ENCODE data around the gene RAI14.

Gene RAI14

GRCh38 chr5:34706084-34706483 is 50.0 kb downstream of the RAI14 start:
- H2AFZ ChIP-seq (ENCODE audit: low read depth, low read length): no peak overlapping the region
- no peak overlapping the region for H3K27ac ChIP-seq (ENCODE audit: low read length)
- no peak overlapping the region for H3K4me3 ChIP-seq (ENCODE audit: low read length)
- TF ChIP-seq EZH2phosphoT487 (IDR thresholded peaks at IDR 0.05; ENCODE audit: low read depth): no peak
- no peak for TF ChIP-seq CTCF (IDR thresholded peaks at IDR 0.05; ENCODE audit: low read depth, low read length)
- H3K9me3 ChIP-seq (ENCODE audit: insufficient read depth, low read length): no peaks in the 10 kb centered on the region
- no peaks in the 10 kb centered on the region for H3K27me3 ChIP-seq (ENCODE audit: low read depth, low read length)
- H3K9ac ChIP-seq (ENCODE audit: low read length): no peak overlapping the region
- no peak overlapping the region for H3K4me2 ChIP-seq (ENCODE audit: low read length)
- H4K20me1 ChIP-seq (ENCODE audit: insufficient read depth, low read length): no peaks in the 10 kb centered on the region; the same call in 1 of the 2 replicates
- H3K79me2 ChIP-seq (ENCODE audit: low read length): peaks cover 9% of the 10 kb centered on the region; the same call in 1 of the 2 replicates
- peaks cover 5% of the 10 kb centered on the region for H3K36me3 ChIP-seq (replicated peaks; ENCODE audit: low read depth, low read length)
- H3K4me1 ChIP-seq (ENCODE audit: low read length): peaks cover 40% of the 10 kb centered on the region

- Histone ChIP-seq H3K36me3 (replicated peaks; ENCODE audit: low read depth, low read length) (peaks cover 5% of the 10 kb centered on the region), H3K27me3 (ENCODE audit: low read depth, low read length) (no peaks in the 10 kb centered on the region), H3K27ac (ENCODE audit: low read length) (no peak overlapping the region), H2AFZ (ENCODE audit: low read depth, low read length) (no peak overlapping the region), H3K4me1 (ENCODE audit: low read length) (peaks cover 40% of the 10 kb centered on the region), H3K4me2 (ENCODE audit: low read length) (peak overlapping the region; percentile 9), H3K79me2 (ENCODE audit: low read length) (peaks cover 9% of the 10 kb centered on the region; the same call in 1 of the 2 replicates), H3K4me3 (ENCODE audit: low read length) (no peak overlapping the region), H3K9me3 (ENCODE audit: insufficient read depth, low read length) (no peaks in the 10 kb centered on the region), H3K9ac (ENCODE audit: low read length) (no peak overlapping the region), H4K20me1 (ENCODE audit: insufficient read depth, low read length) (no peaks in the 10 kb centered on the region)
- TF ChIP-seq CTCF (IDR thresholded peaks at IDR 0.05; ENCODE audit: low read depth, low read length): no peak
These were observed 51.5 kb downstream of the RAI14 start for GRCh38 chr5:34707451-34708107.

GRCh38 chr5:34708777-34709176 is 52.6 kb downstream of the RAI14 start:
- Histone ChIP-seq H3K4me3 (ENCODE audit: low read length) (no peak overlapping the region), H4K20me1 (ENCODE audit: insufficient read depth, low read length) (no peaks in the 10 kb centered on the region), H3K36me3 (replicated peaks; ENCODE audit: low read depth, low read length) (peaks cover 8% of the 10 kb centered on the region), H3K79me2 (ENCODE audit: low read length) (peaks cover 9% of the 10 kb centered on the region; the same call in 1 of the 2 replicates), H3K27me3 (ENCODE audit: low read depth, low read length) (no peaks in the 10 kb centered on the region), H2AFZ (ENCODE audit: low read depth, low read length) (no peak overlapping the region), H3K9me3 (ENCODE audit: insufficient read depth, low read length) (no peaks in the 10 kb centered on the region), H3K4me2 (ENCODE audit: low read length) (no peak overlapping the region), H3K9ac (ENCODE audit: low read length) (no peak overlapping the region), H3K4me1 (ENCODE audit: low read length) (peaks cover 35% of the 10 kb centered on the region), H3K27ac (ENCODE audit: low read length) (no peak overlapping the region)
- TF ChIP-seq CTCF (IDR thresholded peaks at IDR 0.05; ENCODE audit: low read depth, low read length): no peak
- no peak for TF ChIP-seq EZH2phosphoT487 (IDR thresholded peaks at IDR 0.05; ENCODE audit: low read depth)

- Histone ChIP-seq H3K9me3 (ENCODE audit: insufficient read depth, low read length) (no peaks in the 10 kb centered on the region), H2AFZ (ENCODE audit: low read depth, low read length) (no peak overlapping the region), H3K4me2 (ENCODE audit: low read length) (no peak overlapping the region), H3K4me3 (ENCODE audit: low read length) (no peak overlapping the region), H3K36me3 (replicated peaks; ENCODE audit: low read depth, low read length) (peaks cover 6% of the 10 kb centered on the region), H4K20me1 (ENCODE audit: insufficient read depth, low read length) (no peaks in the 10 kb centered on the region), H3K4me1 (ENCODE audit: low read length) (peaks cover 31% of the 10 kb centered on the region), H3K27me3 (ENCODE audit: low read depth, low read length) (no peaks in the 10 kb centered on the region), H3K9ac (ENCODE audit: low read length) (no peak overlapping the region), H3K79me2 (ENCODE audit: low read length) (peaks cover 14% of the 10 kb centered on the region), H3K27ac (ENCODE audit: low read length) (no peak overlapping the region)
- no peak for TF ChIP-seq EZH2phosphoT487 (IDR thresholded peaks at IDR 0.05; ENCODE audit: low read depth)
- no peak for TF ChIP-seq CTCF (IDR thresholded peaks at IDR 0.05; ENCODE audit: low read depth, low read length)
These were observed 53.9 kb downstream of the RAI14 start for GRCh38 chr5:34709861-34710673.

Data from OCI-LY3 (cell line).